GM21529 (cell line): ENCODE data around the gene BLOC1S4.
"Not testable (repeated sequence)": the region's sequence is repeated elsewhere in the genome, so short reads cannot be mapped to it uniquely, and the experiment has no call there.

Experiments used
- ATAC-seq: cut with Tn5 transposase; IDR thresholded peaks from one replicate; pipeline ENCODE4 v1.9.1; 2021; ENCODE audit not compliant: unreplicated experiment

BLOC1S4 gene

GRCh38 chr4:6716018-6716911 lies at the start of gene BLOC1S4:
TSS of gene BLOC1S4 (plus strand) at chr4:6716174. CDS start at chr4:6716210, 36 bp downstream.
- peak; percentile 78 for ATAC-seq

GRCh38 chr4:6668391-6668790 lies 47.6 kb upstream of the BLOC1S4 start:
- no peak for ATAC-seq

- no peak for ATAC-seq
These were observed 44.3 kb upstream of the BLOC1S4 start for GRCh38 chr4:6671648-6672047.

- no peak for ATAC-seq
These were observed 43.8 kb upstream of the BLOC1S4 start for GRCh38 chr4:6672131-6672530.

- ATAC-seq: not testable (repeated sequence)
These were observed 43.3 kb upstream of the BLOC1S4 start for GRCh38 chr4:6672541-6673190.

GRCh38 chr4:6673191-6673659 lies 42.7 kb upstream of the BLOC1S4 start:
- ATAC-seq: not testable (repeated sequence)

- peak; percentile 72 for ATAC-seq
These were observed 42.1 kb upstream of the BLOC1S4 start for GRCh38 chr4:6673660-6674499.

- ATAC-seq: peak; percentile 46
These were observed 41.3 kb upstream of the BLOC1S4 start for GRCh38 chr4:6674500-6675149.

- ATAC-seq: no peak
These were observed 39.0 kb upstream of the BLOC1S4 start for GRCh38 chr4:6676722-6677558.

GRCh38 chr4:6680372-6681034 lies 35.5 kb upstream of the BLOC1S4 start:
- ATAC-seq: no peak

GRCh38 chr4:6681191-6681590 lies 34.8 kb upstream of the BLOC1S4 start:
- ATAC-seq: no peak

- ATAC-seq: no peak
These were observed 32.9 kb upstream of the BLOC1S4 start for GRCh38 chr4:6682862-6683590.

GRCh38 chr4:6684656-6685055 lies 31.3 kb upstream of the BLOC1S4 start:
- ATAC-seq: no peak

- no peak for ATAC-seq
These were observed 29.7 kb upstream of the BLOC1S4 start for GRCh38 chr4:6686104-6686787.

GRCh38 chr4:6687947-6688878 lies 27.8 kb upstream of the BLOC1S4 start:
- no peak for ATAC-seq

- peak; percentile 93 for ATAC-seq
These were observed 27.0 kb upstream of the BLOC1S4 start for GRCh38 chr4:6688879-6689505.
